HG02678 (cell line): ENCODE measurements around the gene RBM47.

ENCODE experiments used
- ATAC-seq: cut with Tn5 transposase; IDR thresholded peaks from one replicate; pipeline ENCODE4 v1.9.1; 2021; ENCODE audit warnings: mild to moderate bottlenecking, moderate library complexity; ENCODE audit not compliant: unreplicated experiment

Gene RBM47

GRCh38 chr4:40626183-40626990 lies 3.3 kb downstream of the RBM47 start:
- ATAC-seq = no peak

DNA sequence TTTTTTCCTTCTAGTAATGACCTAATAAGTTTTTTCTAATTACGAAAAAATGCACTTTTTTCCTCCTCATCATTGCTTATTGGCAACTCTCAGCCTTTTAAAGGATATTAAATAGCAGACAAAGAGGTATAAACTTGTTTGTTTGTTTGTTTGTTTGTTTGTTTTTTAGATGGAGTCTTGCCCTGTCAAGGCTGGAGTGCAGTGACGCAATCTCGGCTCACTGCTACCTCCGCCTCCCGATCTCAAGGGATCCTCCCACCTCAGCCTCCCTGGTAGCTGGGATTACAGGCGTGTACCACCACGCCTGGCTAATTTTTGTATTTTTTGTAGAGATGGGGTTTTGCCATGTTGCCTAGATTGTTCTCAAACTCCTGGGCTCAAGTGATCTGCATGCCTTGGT lies 6.0 kb downstream of the RBM47 start:
- no peak for ATAC-seq

GRCh38 chr4:40622913-40623312 lies 6.8 kb downstream of the RBM47 start:
- ATAC-seq = peak; percentile 35

DNA sequence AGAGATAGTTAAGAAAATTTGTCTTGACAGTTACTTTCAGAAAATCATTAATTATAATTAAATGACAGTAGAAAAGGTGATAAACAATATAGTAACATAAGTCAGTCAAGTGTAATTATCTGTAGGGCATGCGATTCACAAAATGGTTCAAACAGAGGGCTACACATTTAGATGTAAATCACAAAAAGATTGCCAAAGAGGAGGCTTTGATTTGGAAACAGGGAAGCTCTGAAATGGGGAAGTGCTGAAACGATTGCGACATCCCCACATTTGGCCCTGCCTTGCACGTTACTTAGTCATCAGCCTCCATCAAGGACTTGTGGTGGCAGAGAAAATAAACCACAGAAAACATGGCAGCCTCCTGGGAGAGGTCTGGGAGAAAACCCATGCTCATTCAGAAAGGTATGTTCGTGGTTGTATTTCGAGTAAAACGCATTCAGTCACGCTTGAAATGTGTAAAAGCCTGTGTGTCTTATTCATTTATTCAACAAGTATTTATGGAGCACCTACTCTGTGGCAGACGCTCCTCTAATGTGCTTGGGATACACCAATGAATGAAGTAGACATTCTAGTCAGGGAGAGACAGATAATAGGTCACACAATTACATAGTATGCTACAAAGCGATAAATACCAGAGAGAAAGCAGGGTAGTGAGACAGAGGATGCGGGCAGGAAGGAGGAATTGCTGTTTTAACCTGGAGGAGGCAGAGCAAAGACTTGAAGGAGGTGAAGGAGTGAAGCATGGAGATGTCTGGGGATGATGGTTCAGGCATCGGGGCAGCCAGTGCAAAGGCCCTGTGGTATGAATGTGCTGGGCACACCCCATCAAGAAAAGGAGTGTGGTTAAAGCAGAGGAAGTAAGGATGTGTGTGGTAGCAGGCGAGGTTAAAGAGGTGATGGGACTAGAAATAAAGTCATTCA lies 7.8 kb downstream of the RBM47 start:
- peak; percentile 56 for ATAC-seq

DNA sequence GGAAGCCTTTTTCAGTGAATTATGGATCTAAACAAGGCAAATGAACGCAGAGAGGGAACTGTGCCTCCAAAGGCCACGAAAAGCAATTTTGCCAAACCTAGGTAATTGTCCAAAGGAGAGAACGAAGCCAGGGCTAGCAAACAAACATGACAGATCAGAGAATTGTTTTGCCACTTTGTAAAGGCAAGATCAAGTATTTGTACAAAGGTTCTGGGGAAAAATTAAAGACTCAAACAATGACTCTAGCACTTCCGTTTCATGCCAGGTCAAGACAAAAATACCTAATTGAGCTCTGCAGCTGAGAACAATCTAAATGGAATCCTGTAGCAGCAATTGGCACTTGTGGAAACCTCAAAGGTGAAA lies 8.5 kb downstream of the RBM47 start:
- peak; percentile 34 for ATAC-seq

GRCh38 chr4:40619600-40619999 lies 10.1 kb downstream of the RBM47 start:
- no peak for ATAC-seq

DNA sequence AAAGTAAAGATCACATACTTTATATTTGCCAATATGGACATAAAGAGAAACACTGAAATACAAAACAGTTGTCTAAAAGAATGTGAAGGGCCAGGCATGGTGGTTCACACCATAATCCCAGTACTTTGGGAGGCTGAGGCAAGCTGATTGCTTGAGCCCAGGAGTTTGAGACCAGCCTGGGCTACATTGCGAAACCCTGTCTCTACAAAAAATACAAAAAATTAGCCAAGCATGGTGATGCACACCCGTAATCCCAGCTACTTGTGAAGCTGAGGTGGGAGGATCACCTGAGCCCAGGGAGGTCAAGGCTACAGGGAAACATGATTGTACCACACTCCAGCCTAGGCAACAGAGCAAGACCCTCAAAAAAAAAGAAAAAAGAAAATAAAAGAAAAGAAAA lies 11.8 kb downstream of the RBM47 start:
- no peak for ATAC-seq

- ATAC-seq = no peak
Observed at GRCh38 chr4:40614031-40614430, 15.6 kb downstream of the RBM47 start.

DNA sequence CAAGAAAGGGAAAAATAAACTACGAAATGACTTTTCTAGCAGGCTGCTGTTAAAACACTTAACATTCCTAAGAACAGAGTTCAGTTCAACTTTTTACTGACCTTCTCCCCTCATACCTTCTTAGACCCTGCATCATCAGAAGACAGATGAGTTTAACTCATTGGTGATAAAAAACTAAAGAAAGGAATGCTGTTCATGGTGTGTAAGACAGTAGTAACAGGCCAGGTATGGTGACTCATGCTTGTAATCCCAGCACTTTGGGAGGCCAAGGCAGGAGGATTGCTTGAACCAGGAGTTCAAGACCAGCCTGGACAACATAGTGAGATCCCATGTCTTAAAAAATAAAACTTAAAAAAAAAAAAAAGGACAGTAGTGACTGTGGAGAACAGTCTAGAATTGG lies 16.2 kb downstream of the RBM47 start:
- no peak for ATAC-seq

GRCh38 chr4:40612831-40613230 lies 16.8 kb downstream of the RBM47 start:
- no peak for ATAC-seq

GRCh38 chr4:40612283-40612682 lies 17.4 kb downstream of the RBM47 start:
- ATAC-seq = no peak

GRCh38 chr4:40608628-40609027 lies 21.0 kb downstream of the RBM47 start:
- no peak for ATAC-seq

DNA sequence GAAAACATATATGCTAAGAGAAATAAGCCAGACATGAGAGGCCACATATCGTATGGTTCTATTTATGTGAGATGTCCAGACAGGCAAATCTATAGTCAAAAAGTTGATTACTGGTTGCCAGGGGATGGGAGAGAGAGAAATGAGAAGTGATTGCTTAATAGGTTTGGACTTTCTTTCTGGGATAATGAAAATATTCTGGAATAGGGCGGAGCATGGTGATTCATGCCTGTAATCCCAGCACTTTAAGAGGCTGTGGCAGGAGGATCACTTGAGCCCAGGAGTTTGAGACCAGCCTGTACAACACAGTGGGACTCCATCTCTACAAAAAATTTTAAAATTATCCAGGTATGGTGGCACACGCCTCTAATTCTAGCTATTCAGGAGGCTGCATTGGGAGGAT lies 22.4 kb downstream of the RBM47 start:
- no peak for ATAC-seq

DNA sequence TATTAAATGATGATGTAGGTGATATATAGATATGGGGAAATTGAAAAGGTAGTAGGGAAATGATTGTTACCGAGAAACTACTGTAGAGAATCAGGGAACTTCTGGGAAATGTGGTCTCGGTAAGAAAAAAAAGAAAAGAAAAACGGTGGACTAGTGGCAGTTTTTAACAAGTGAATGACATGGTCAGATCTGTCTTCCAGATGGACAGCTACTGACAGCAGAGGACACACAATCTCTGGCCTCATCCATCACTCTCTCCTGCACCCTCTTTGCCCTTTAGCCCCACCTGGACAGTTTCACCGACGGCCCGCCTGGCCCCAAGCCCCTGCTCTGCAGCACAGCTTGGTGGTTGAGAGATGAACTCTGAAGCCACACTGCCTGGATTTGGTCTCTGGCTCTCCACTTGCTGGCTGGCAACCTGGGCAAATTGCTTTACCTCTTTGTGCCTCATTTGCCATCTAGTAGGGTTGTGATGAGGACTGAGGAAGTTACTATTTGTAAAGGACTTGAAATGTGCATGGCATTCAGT lies 23.4 kb downstream of the RBM47 start:
- no peak for ATAC-seq

DNA sequence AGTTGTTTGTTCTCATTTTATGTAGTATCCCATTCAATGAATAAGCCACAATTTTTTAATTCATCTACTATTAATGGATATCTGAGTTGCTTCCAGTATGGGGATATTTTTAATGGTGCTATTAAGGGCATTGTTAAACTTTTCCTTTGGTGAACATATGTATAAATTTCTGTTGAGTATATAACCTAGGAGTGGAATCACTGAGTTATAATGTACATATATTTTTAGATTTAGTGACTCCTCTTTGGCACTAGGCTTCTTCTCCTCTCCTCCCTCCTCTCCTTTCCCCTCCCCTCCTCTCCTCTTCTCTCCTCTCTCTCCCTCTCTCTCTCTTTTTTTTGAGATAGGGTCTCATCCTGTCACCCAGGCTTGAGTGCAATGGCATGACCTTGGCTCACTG lies 26.4 kb downstream of the RBM47 start:
- no peak for ATAC-seq

- ATAC-seq = no peak
Observed at GRCh38 chr4:40601641-40602040, 28.0 kb downstream of the RBM47 start.

- ATAC-seq = no peak
Observed at GRCh38 chr4:40600850-40601249, 28.8 kb downstream of the RBM47 start.

DNA sequence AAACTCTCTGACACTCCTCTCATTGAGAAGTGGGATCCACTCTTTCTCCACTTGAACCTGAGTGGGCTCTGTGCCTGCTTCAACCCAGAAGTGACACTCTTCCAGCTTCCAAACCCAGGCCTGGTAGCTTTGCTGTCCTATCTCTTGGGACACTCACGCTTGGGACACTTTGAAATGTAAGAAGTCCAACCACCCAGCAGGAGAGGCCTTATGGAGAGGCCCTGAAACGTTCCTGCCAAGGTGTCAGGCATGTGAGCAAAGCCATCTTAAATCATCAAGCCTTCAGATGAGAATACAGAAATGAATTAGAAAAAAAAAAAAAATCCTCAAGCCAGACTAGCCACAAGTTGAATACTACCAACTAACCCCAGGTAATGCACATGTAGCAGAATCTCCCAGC lies 30.2 kb downstream of the RBM47 start:
- ATAC-seq = no peak

DNA sequence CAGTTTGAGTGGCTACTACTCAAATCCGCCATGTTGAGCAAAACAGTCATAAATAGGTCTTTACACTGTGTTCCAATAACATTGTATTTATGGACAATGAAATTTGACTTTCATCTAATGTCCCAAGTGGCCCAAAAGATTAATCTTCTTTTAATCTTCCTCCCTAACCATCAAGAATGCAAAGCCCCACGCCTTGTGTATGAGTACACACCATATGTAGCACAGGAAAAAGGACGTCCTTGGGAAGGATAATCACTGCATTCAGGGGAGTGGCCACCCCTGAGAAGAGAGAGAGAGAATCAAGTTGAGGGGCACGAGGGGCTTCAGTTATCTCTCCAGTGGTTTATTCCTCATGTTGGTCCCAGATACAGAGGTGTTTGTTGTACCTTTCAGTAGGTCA lies 33.1 kb downstream of the RBM47 start:
- ATAC-seq = no peak

- no peak for ATAC-seq
Observed at GRCh38 chr4:40595981-40596380, 33.7 kb downstream of the RBM47 start.

DNA sequence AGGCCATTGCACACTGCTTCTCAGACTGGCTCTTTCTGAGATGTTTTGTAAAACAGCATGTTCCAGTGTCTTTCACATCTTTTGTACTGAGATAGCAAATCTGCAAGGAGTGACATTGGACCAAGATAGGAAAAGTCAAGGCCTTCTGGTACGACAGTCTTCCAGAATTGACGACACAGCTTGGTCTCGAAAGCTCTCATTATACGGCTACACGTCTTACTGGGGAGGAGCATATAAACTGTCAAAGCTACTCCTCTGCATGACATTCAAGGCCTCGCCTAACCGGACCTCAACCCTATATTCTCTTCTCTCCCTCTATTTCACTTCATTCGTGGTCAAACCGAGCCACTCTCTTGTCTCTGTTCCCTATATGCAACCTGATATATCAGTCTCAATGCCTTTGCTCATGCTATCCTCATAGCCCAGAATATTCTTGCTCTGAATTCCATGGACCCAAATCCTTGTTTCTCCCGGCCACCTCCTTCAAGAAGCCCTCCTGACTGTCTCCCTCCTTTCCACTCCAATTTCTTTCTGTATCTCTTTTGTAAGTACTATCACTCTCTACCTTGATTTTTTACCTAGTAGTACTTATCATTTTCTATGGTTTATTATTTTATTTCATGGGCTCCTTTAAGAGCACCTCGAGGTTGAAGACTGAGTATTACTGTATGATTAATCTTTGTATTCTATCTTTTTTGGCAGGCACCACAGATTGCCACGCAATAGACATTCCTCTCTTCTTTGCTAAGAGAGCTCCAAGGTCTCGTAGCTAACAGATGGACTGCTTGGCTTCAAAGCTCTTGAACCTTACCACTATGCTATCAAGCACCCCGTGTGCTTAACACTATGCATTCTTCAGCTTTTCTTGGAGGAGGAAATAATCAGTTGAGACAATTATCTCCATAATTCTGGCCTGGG lies 35.1 kb downstream of the RBM47 start:
- no peak for ATAC-seq
